K562 (cell line): ENCODE data around the gene ASIC3. TPM values are rescaled to one million over a fixed set of nuclear protein-coding genes. Genes with fewer than 3 reads are reported as not detected.

Experiments used
- ATAC-seq: fragments of 200-7000 bp; cut with Tn5 transposase; 3 replicates; pipeline ENCODE4 v1.9.1; 2020; ENCODE audit warnings: moderate library complexity
- BruUV-seq: library from RNA; stranded (reverse); fragments of 400-500 nt; replicated peaks from 2 replicates; lab custom pipeline; 2021; lab: Mats Ljungman, UMichigan
- CTCF ChIA-PET: fragments of 300-600 bp; formaldehyde crosslinking; extraction: SDS; loops from one replicate; lab custom pipeline; 2021; ENCODE audit warnings: low intra/inter-chr PET ratio; lab: Yijun Ruan, JAX
- POLR2A ChIA-PET: fragments of 300-600, 350-650 bp; sonication (Branson Sonifier 250); formaldehyde crosslinking; extraction: SDS; loops from one replicate; lab custom pipeline; 2021; ENCODE audit warnings: antibody characterized with exemption, inconsistent platforms; lab: Yijun Ruan, JAX
- DNase-seq, 4 experiments: peaks; one replicate each; pipeline versions ENCODE4 v3.0.0 to v3.0.0-alpha.2; 2011 to 2018; ENCODE audit warnings: low spot score in 3 of 4, mixed read lengths in 3 of 4; ENCODE audit errors: extremely low read depth in 1 of 4
- FAIRE-seq: peaks from 2 replicates; lab custom pipeline; 2011; peaks lifted over from hg19 to GRCh38; lab: Jason Lieb, UNC
- H2AFZ ChIP-seq: 2 replicates; pipeline ENCODE4 v1.6.0; 2011; ENCODE audit warnings: low read depth, low read length, control low read depth, inconsistent platforms
- H3K27ac ChIP-seq: fragments of 200-600 bp; 3 replicates; pipeline ENCODE4 v1.8.0; 2011; ENCODE audit warnings: low read depth, mild to moderate bottlenecking, control low read depth, inconsistent platforms, low read length, moderate library complexity, mixed read lengths; ENCODE audit errors: extremely low read depth
- H3K27me3 ChIP-seq, 2 experiments: fragments of 300-600 bp in 1 of 2; 2 replicates in 1 of 2; 3 replicates in 1 of 2; pipeline versions ENCODE4 v1.6.0 to v1.8.0; 2011; ENCODE audit warnings: inconsistent platforms in 2 of 2, low read length in 2 of 2, mild to moderate bottlenecking in 1 of 2, mixed read lengths in 1 of 2, moderate library complexity in 1 of 2; ENCODE audit not compliant: control insufficient read depth in 2 of 2, insufficient read depth in 2 of 2
- H3K36me3 ChIP-seq: fragments of 300-600 bp; 3 replicates; pipeline ENCODE4 v1.8.0; 2011; ENCODE audit warnings: mild to moderate bottlenecking, low read length, inconsistent platforms; ENCODE audit not compliant: control insufficient read depth, insufficient read depth
- H3K4me1 ChIP-seq, 2 experiments: fragments of 200-600 bp in 1 of 2; replicated peaks in 1 of 2; 2 replicates in 1 of 2; 3 replicates in 1 of 2; pipeline versions ENCODE4 v1.5.1 to v1.8.0; 2011; ENCODE audit warnings: inconsistent platforms in 2 of 2, low read length in 2 of 2, mild to moderate bottlenecking in 1 of 2, mixed read lengths in 1 of 2, moderate library complexity in 1 of 2; ENCODE audit not compliant: control insufficient read depth in 2 of 2, insufficient read depth in 2 of 2
- H3K4me2 ChIP-seq: 2 replicates; pipeline ENCODE4 v1.6.1; 2011; ENCODE audit warnings: low read length, control low read depth, inconsistent platforms, mixed read lengths; ENCODE audit not compliant: insufficient read depth
- H3K4me3 ChIP-seq: fragments of 200-600 bp; sonication (generic), shearing (Covaris generic); 2 replicates; pipeline ENCODE4 v1.5.1; 2016; ENCODE audit warnings: control low read depth, inconsistent platforms
- H3K79me2 ChIP-seq: fragments of 200-600 bp; 3 replicates; pipeline ENCODE4 v1.8.0; 2011; ENCODE audit warnings: low read length, inconsistent platforms; ENCODE audit not compliant: control insufficient read depth, insufficient read depth
- H3K9ac ChIP-seq, 2 experiments: 2 replicates each; pipeline versions ENCODE4 v1.6.0 to v1.6.1; 2011; ENCODE audit warnings: low read depth in 2 of 2, low read length in 2 of 2, control low read depth in 1 of 2, inconsistent platforms in 1 of 2, mild to moderate bottlenecking in 1 of 2, mixed read lengths in 1 of 2; ENCODE audit not compliant: insufficient read depth in 1 of 2
- H3K9me1 ChIP-seq: one replicate; pipeline ENCODE4 v1.6.0; 2011; ENCODE audit warnings: inconsistent platforms, mild to moderate bottlenecking, low read length, moderate library complexity; ENCODE audit not compliant: control insufficient read depth, insufficient read depth
- H3K9me3 ChIP-seq: replicated peaks from 2 replicates; pipeline ENCODE4 v1.5.1; 2011; ENCODE audit warnings: low read depth, low read length, inconsistent platforms; ENCODE audit not compliant: control insufficient read depth, insufficient read depth
- H4K20me1 ChIP-seq: replicated peaks from 2 replicates; pipeline ENCODE4 v1.6.1; 2011; ENCODE audit warnings: low read length, inconsistent platforms, mixed read lengths; ENCODE audit not compliant: control insufficient read depth, insufficient read depth
- BCOR ChIP-seq: fragments of 450-650 bp; IDR thresholded peaks from 2 replicates; pipeline ENCODE4 v1.6.1; 2016
- CCAR2 ChIP-seq: fragments of 200-400 bp; formaldehyde crosslinking; IDR thresholded peaks from 2 replicates; pipeline ENCODE4 v1.6.1; 2017; ENCODE audit warnings: mild to moderate bottlenecking, low read depth, low read length
- CREB1 ChIP-seq, 2 experiments: sonication (generic) in 1 of 2; formaldehyde crosslinking in 1 of 2; IDR thresholded peaks; 2 replicates each; pipeline versions ENCODE4 v1.6.1 to v1.8.0; 2012 to 2022; ENCODE audit warnings: inconsistent platforms in 1 of 2, mild to moderate bottlenecking in 1 of 2, missing genetic modification reagents in 1 of 2, moderate library complexity in 1 of 2
- FOXA1 ChIP-seq: fragments of 450-650 bp; IDR thresholded peaks from 2 replicates; pipeline ENCODE4 v1.6.1; 2016; ENCODE audit warnings: mild to moderate bottlenecking, borderline replicate concordance
- MAFG ChIP-seq: fragments of 450-650 bp; conservative IDR thresholded peaks from 2 replicates; pipeline ENCODE4 v1.6.1; 2016; ENCODE audit warnings: missing genetic modification characterization, missing compliant biosample characterization
- NCOA6 ChIP-seq: fragments of 450-650 bp; IDR thresholded peaks from 2 replicates; pipeline ENCODE4 v1.6.1; 2017; ENCODE audit warnings: mild to moderate bottlenecking
- NFRKB ChIP-seq: fragments of 450-650 bp; IDR thresholded peaks from 2 replicates; pipeline ENCODE4 v1.6.1; 2016; ENCODE audit warnings: low read depth
- NR2C2 ChIP-seq, 2 experiments: fragments of 200-800 bp in 1 of 2; sonication (Bioruptor generic) in 1 of 2; sonication (generic) in 1 of 2; formaldehyde crosslinking in 1 of 2; IDR thresholded peaks; 2 replicates each; pipeline versions ENCODE4 v1.6.1 to v1.8.0; 2016 to 2022; ENCODE audit warnings: mild to moderate bottlenecking in 1 of 2, missing compliant biosample characterization in 1 of 2, missing genetic modification characterization in 1 of 2, missing genetic modification reagents in 1 of 2
- RBM34 ChIP-seq: fragments of 200-400 bp; formaldehyde crosslinking; IDR thresholded peaks from 2 replicates; pipeline ENCODE4 v1.6.1; 2018; ENCODE audit warnings: low read length, borderline replicate concordance; ENCODE audit not compliant: insufficient read depth
- SMC3 ChIP-seq: conservative IDR thresholded peaks from 2 replicates; pipeline ENCODE4 v1.6.1; 2011; ENCODE audit warnings: low read depth, low read length, improper control_type of control experiment; ENCODE audit not compliant: insufficient read depth
- U2AF2 ChIP-seq: fragments of 200-400 bp; formaldehyde crosslinking; optimal IDR thresholded peaks from 2 replicates; pipeline ENCODE3; 2017; ENCODE audit warnings: low read depth, mild to moderate bottlenecking, low read length
- ZNF124 ChIP-seq: sonication (generic); formaldehyde crosslinking; IDR thresholded peaks from 2 replicates; pipeline ENCODE4 v1.8.1; 2022; ENCODE audit warnings: missing genetic modification reagents
- ZNF23 ChIP-seq: fragments of 250-450 bp; sonication (Bioruptor Pico); IDR thresholded peaks from 2 replicates; pipeline ENCODE4 v1.4.0; 2020; ENCODE audit warnings: mild to moderate bottlenecking
- ZNF253 ChIP-seq: fragments of 250-450 bp; sonication (Bioruptor Pico); conservative IDR thresholded peaks from 2 replicates; pipeline ENCODE4 v1.6.1; 2021; ENCODE audit warnings: mild to moderate bottlenecking
- ZNF644 ChIP-seq: fragments of 200-800 bp; sonication (Bioruptor generic); IDR thresholded peaks from 2 replicates; pipeline ENCODE4 v1.6.1; 2016; ENCODE audit warnings: low read depth, missing genetic modification characterization, missing compliant biosample characterization
- ZNF778 ChIP-seq: fragments of 450-650 bp; formaldehyde crosslinking; IDR thresholded peaks from 2 replicates; pipeline ENCODE4 v1.4.0; 2020; ENCODE audit warnings: mild to moderate bottlenecking, moderate library complexity
- ZSCAN29 ChIP-seq: fragments of 450-650 bp; IDR thresholded peaks from 2 replicates; pipeline ENCODE4 v1.6.1; 2017
- WGBS: fragments of 100-300 bp; shearing (Covaris generic); methylation state at CpG from one replicate; pipeline ENCODE4 v1.1.6; 2016; ENCODE audit warnings: low coverage, mixed read lengths; ENCODE audit not compliant: insufficient coverage; ENCODE audit errors: missing lambda C conversion rate; 5-methylcytosine and 5-hydroxymethylcytosine counted together
- in situ Hi-C: fragments of 300-500 bp; cut with MboI; formaldehyde crosslinking; loops from 4 replicates; pipeline ENCODE4 v1.15.0; 2018; ENCODE audit warnings: inconsistent platforms, mixed read lengths
- intact Hi-C: fragments of 100-400 bp; cut with micrococcal nuclease; formaldehyde crosslinking; loops from 2 replicates; pipeline ENCODE4 v1.14.2; 2022
- polyA plus RNA-seq, 8 experiments: library from polyadenylated mRNA; depleted of rRNA in 4 of 8; stranded (reverse) in 5 of 8; unstranded in 3 of 8; fragments of >200 nt; fragmentation: Nextera tagmentation in 2 of 8; fragmentation: Illumina TruSeq in 1 of 8; extraction: Ambion mirVana in 2 of 8; extraction: Trizol in 1 of 8; gene quantifications; 2 replicates each; pipeline versions ENCODE4 v1.2.1 to v1.2.3, GENCODE V29; 2011 to 2014; ENCODE audit warnings: inconsistent platforms in 1 of 8, missing spikeins in 1 of 8
- total RNA-seq, 7 experiments: library from RNA; depleted of rRNA in 6 of 7; stranded (reverse); fragments of >200 nt in 6 of 7; fragmentation: Illumina TruSeq in 2 of 7; extraction: Trizol in 2 of 7; gene quantifications; 2 replicates each; pipeline versions ENCODE4 v1.2.1 to v1.2.3, GENCODE V29; 2011 to 2021; ENCODE audit warnings: low replicate concordance in 1 of 7
- TF ChIP-seq, protein P1 (sequence below): fragments of 250-450 bp; sonication (Bioruptor Pico); IDR thresholded peaks from 2 replicates; pipeline ENCODE4 v1.9.0; 2021; ENCODE audit warnings: mild to moderate bottlenecking, inconsistent platforms
- TF ChIP-seq, protein P2 (sequence below): sonication (generic); formaldehyde crosslinking; IDR thresholded peaks from 2 replicates; pipeline ENCODE4 v1.9.0; 2022; ENCODE audit warnings: mild to moderate bottlenecking, missing genetic modification reagents

ASIC3 gene
- total and polyA plus RNA-seq, 9 of the 15 experiments (the other 6 are each of a cell fraction or from before 2014, with no cell fraction given) = 0.11 to 5.0 (median 0.87) TPM

DNA sequence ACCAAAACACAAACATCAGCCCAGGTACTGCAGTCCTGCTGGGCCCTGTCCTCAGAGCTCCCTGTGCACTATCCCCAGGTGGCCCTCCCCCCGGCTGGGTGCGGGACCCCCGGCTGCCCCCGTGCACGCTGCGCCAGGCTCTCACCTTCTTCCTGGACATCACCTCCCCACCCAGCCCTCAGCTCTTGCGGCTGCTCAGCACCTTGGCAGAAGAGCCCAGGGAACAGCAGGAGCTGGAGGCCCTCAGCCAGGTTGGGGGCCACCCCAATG, 38.4 kb upstream of the ASIC3 start (continued):
- no peak for TF ChIP-seq CCAR2
- TF ChIP-seq BCOR = no peak
- TF ChIP-seq RBM34 = no peak
- TF ChIP-seq ZNF778 = no peak
- no peak for TF ChIP-seq FOXA1
- TF ChIP-seq CREB1 (IDR thresholded peaks at IDR 0.05) = 0 out of 2 replicates have a peak, but pooled peaks have one; percentile 11
- TF ChIP-seq CREB1 (CRISPR knock-in tag; IDR thresholded peaks at IDR 0.05) = no peak
- no peak for TF ChIP-seq MAFG (tag)
- no peak for TF ChIP-seq SMC3
- 0 out of 2 replicates have a peak, but pooled peaks have one; percentile 74 for TF ChIP-seq ZNF124 (CRISPR knock-in tag)
- no peak for TF ChIP-seq NFRKB

DNA sequence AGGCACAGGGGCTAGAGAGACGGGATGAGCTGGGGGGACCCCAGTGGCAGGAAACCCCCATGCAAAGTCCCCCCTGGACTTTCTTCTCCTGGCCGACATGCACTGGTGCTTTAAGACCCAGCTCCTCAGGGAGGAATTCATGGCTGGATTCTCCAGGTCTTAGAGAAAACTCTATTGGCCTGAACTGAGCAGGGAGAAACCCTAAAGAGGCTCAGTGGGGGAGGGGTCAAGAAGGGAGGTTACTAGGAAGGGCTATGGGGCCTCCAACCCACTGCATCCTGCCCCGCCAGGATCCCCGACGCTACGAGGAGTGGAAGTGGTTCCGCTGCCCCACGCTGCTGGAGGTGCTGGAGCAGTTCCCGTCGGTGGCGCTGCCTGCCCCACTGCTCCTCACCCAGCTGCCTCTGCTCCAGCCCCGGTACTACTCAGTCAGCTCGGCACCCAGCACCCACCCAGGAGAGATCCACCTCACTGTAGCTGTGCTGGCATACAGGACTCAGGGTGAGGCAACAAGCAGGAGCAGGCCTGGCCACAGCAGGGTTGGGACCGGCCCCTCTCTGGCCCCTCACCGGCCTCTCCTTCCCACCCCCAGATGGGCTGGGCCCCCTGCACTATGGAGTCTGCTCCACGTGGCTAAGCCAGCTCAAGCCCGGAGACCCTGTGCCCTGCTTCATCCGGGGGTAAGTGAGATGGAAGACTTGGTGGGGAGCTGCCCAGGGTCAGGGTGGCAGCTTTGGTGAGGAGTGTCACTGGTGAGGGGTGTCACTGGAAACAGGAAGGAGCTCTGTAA, 37.8 kb upstream of the ASIC3 start:
- ChIA-PET CTCF (interaction anchor here (1.0 to 3.5 kb wide), 2 partner anchors 48 to 100 kb away, joined by 3 to 15 read pairs; no protein-coding TSS in a partner anchor), POLR2A (interaction anchor here (0.6 to 8.4 kb wide), 15 partner anchors 12 to 690 kb away, joined by 3 to 146 read pairs (median 3); partner anchors contain the start of genes ABCB8, ATG9B and FASTK)
- TSS peak; percentile 50 for BruUV-seq
- ATAC-seq (peak; percentile 59), DNase-seq (peak; percentile 69 to 93 (median 74)), FAIRE-seq (peak; percentile 69)
- Histone ChIP-seq H3K9me1 (no peaks in the 10 kb centered on the region), H3K4me2 (peak overlapping the region; percentile 100), H3K27ac (peak overlapping the region; percentile 85), H4K20me1 (no peaks in the 10 kb centered on the region), H3K36me3 (peaks cover 36% of the 10 kb centered on the region; the same call in 2 of the 3 replicates), H3K9ac (peak overlapping the region; percentile 77 to 94), H3K27me3 (no peaks in the 10 kb centered on the region; a peak in 1 of 5 replicates), H2AFZ (peak overlapping the region; percentile 92), H3K9me3 (no peaks in the 10 kb centered on the region), H3K4me3 (peak overlapping the region; percentile 57), H3K4me1 (peaks cover 42 to 78% of the 10 kb centered on the region in 2 experiments), H3K79me2 (peaks cover 45% of the 10 kb centered on the region)
- in situ Hi-C loops = no loop called here
- intact Hi-C loops = loop anchor here (10.0 kb wide), 1 partner anchor 164 kb away; no protein-coding TSS in a partner anchor
- 1% methylated on average over 18 of the region's 18 CpGs for WGBS
- TF ChIP-seq NCOA6 (no peak), ZNF253 (CRISPR knock-in tag) (no peak; the same call in 1 of the 2 replicates), NR2C2 (CRISPR knock-in tag; IDR thresholded peaks at IDR 0.05) (peak; percentile 62; the same call in 1 of the 2 replicates), NR2C2 (tag; IDR thresholded peaks at IDR 0.05) (no peak), ZNF23 (CRISPR knock-in tag) (no peak), U2AF2 (no peak), ZSCAN29 (peak; percentile 42; the same call in 1 of the 2 replicates), ZNF644 (tag) (peak; percentile 61)
- TF ChIP-seq, protein P1, sequence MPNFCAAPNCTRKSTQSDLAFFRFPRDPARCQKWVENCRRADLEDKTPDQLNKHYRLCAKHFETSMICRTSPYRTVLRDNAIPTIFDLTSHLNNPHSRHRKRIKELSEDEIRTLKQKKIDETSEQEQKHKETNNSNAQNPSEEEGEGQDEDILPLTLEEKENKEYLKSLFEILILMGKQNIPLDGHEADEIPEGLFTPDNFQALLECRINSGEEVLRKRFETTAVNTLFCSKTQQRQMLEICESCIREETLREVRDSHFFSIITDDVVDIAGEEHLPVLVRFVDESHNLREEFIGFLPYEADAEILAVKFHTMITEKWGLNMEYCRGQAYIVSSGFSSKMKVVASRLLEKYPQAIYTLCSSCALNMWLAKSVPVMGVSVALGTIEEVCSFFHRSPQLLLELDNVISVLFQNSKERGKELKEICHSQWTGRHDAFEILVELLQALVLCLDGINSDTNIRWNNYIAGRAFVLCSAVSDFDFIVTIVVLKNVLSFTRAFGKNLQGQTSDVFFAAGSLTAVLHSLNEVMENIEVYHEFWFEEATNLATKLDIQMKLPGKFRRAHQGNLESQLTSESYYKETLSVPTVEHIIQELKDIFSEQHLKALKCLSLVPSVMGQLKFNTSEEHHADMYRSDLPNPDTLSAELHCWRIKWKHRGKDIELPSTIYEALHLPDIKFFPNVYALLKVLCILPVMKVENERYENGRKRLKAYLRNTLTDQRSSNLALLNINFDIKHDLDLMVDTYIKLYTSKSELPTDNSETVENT (CRISPR knock-in tag) = peak; percentile 68; the same call in 1 of the 2 replicates
- TF ChIP-seq, protein P2, sequence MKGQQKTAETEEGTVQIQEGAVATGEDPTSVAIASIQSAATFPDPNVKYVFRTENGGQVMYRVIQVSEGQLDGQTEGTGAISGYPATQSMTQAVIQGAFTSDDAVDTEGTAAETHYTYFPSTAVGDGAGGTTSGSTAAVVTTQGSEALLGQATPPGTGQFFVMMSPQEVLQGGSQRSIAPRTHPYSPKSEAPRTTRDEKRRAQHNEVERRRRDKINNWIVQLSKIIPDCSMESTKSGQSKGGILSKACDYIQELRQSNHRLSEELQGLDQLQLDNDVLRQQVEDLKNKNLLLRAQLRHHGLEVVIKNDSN (CRISPR knock-in tag) = peak; percentile 55
